Esophagus squamous epithelium (tissue), 4 donors: ENCODE data around the gene ANKRD37.

Source experiments
- POLR2A ChIP-seq, 4 donors: fragments of 450-650 bp; IDR thresholded peaks; one replicate each; pipeline ENCODE4 v1.6.1; 2017; ENCODE audit warnings: antibody characterized with exemption in 4 of 4, mild to moderate bottlenecking in 4 of 4, moderate library complexity in 3 of 4
- TF ChIP-seq, protein P1 (sequence below), 6 experiments: fragments of 450-650 bp in 4 of 6; fragments of 200-600 bp in 2 of 6; sonication (generic) in 2 of 6; IDR thresholded peaks; one replicate each; pipeline ENCODE4 v1.5.1; 2016 to 2019; ENCODE audit warnings: antibody characterized with exemption in 6 of 6, mild to moderate bottlenecking in 4 of 6, moderate library complexity in 4 of 6

DNA sequence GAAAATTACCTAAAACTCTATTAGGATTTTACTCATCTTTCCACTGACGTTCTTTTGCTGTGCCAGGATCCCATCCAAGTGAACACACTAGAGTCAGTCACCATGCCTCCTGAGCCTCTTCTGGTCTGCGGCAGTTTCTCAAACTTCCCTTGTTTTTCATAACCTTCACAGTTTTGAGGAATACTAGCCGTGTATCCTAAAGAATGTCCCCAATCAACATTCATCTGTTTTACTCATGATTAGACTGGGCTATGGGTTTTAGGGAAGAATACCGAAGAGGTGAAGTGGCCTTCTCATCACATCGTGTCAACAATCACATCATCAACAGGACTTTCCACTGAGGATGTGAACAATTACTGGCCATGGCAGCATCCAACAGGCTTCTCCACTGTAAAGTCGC, 5.7 kb upstream of the ANKRD37 start:
- TF ChIP-seq, protein P1, sequence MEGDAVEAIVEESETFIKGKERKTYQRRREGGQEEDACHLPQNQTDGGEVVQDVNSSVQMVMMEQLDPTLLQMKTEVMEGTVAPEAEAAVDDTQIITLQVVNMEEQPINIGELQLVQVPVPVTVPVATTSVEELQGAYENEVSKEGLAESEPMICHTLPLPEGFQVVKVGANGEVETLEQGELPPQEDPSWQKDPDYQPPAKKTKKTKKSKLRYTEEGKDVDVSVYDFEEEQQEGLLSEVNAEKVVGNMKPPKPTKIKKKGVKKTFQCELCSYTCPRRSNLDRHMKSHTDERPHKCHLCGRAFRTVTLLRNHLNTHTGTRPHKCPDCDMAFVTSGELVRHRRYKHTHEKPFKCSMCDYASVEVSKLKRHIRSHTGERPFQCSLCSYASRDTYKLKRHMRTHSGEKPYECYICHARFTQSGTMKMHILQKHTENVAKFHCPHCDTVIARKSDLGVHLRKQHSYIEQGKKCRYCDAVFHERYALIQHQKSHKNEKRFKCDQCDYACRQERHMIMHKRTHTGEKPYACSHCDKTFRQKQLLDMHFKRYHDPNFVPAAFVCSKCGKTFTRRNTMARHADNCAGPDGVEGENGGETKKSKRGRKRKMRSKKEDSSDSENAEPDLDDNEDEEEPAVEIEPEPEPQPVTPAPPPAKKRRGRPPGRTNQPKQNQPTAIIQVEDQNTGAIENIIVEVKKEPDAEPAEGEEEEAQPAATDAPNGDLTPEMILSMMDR (IDR thresholded peaks at IDR 0.05): no peak
- TF ChIP-seq POLR2A (IDR thresholded peaks at IDR 0.05): no peak
